NAMALWA (cell line): ENCODE measurements around the gene PRPF18.
"Not testable (repeated sequence)": the region's sequence is repeated elsewhere in the genome, so short reads cannot be mapped to it uniquely, and the experiment has no call there.

Experiments used
- DNase-seq: peaks from one replicate; pipeline ENCODE4 v3.0.0-alpha.2; 2015; ENCODE audit warnings: low spot score

The PRPF18 gene

GRCh38 chr10:13586676-13587355 lies at the start of gene PRPF18:
TSS of gene PRPF18 (plus strand) at chr10:13586965. CDS start at chr10:13587087, 122 bp downstream.
- DNase-seq, result peak; percentile 96

GRCh38 chr10:13537985-13538384 lies 48.8 kb upstream of the PRPF18 start:
- not testable (repeated sequence) for DNase-seq

- DNase-seq, result no peak
Measured at GRCh38 chr10:13542533-13542932, 44.2 kb upstream of the PRPF18 start.

GRCh38 chr10:13550802-13551201 lies 36.0 kb upstream of the PRPF18 start:
- no peak for DNase-seq

GRCh38 chr10:13555884-13556510 lies 30.8 kb upstream of the PRPF18 start:
- DNase-seq, result no peak

GRCh38 chr10:13559124-13559700 lies 27.6 kb upstream of the PRPF18 start:
- no peak for DNase-seq

GRCh38 chr10:13560597-13560996 lies 26.2 kb upstream of the PRPF18 start:
- no peak for DNase-seq

GRCh38 chr10:13563481-13564445 lies 23.0 kb upstream of the PRPF18 start:
- DNase-seq, result no peak

- no peak for DNase-seq
Measured at GRCh38 chr10:13564576-13564975, 22.2 kb upstream of the PRPF18 start.

GRCh38 chr10:13567030-13567429 lies 19.7 kb upstream of the PRPF18 start:
- no peak for DNase-seq

GRCh38 chr10:13571541-13571940 lies 15.2 kb upstream of the PRPF18 start:
- no peak for DNase-seq

- DNase-seq, result no peak
Measured at GRCh38 chr10:13573960-13574359, 12.8 kb upstream of the PRPF18 start.

- no peak for DNase-seq
Measured at GRCh38 chr10:13585195-13585751, 1.5 kb upstream of the PRPF18 start.

GRCh38 chr10:13585943-13586342 lies 822 bp upstream of the PRPF18 start:
- DNase-seq, result no peak

- peak; percentile 18 for DNase-seq
Measured at GRCh38 chr10:13587391-13587790, 626 bp downstream of the PRPF18 start.

- peak; percentile 19 for DNase-seq
Measured at GRCh38 chr10:13589316-13589715, 2.6 kb downstream of the PRPF18 start.

- DNase-seq, result no peak
Measured at GRCh38 chr10:13590886-13591285, 4.1 kb downstream of the PRPF18 start.

- no peak for DNase-seq
Measured at GRCh38 chr10:13592306-13592705, 5.5 kb downstream of the PRPF18 start.

- DNase-seq, result no peak
Measured at GRCh38 chr10:13593535-13593934, 6.8 kb downstream of the PRPF18 start.

GRCh38 chr10:13594641-13595040 lies 7.9 kb downstream of the PRPF18 start:
- no peak for DNase-seq

GRCh38 chr10:13597909-13598308 lies 11.1 kb downstream of the PRPF18 start:
- DNase-seq, result no peak
